GM12872 (cell line): ENCODE data around the gene DCTPP1.

Source experiments
- TF ChIP-seq, protein P1 (sequence below): IDR thresholded peaks from 3 replicates; pipeline ENCODE4 v1.5.1; 2011; ENCODE audit warnings: low read depth, mild to moderate bottlenecking, low read length, moderate library complexity; ENCODE audit not compliant: insufficient read depth

Gene DCTPP1

DNA sequence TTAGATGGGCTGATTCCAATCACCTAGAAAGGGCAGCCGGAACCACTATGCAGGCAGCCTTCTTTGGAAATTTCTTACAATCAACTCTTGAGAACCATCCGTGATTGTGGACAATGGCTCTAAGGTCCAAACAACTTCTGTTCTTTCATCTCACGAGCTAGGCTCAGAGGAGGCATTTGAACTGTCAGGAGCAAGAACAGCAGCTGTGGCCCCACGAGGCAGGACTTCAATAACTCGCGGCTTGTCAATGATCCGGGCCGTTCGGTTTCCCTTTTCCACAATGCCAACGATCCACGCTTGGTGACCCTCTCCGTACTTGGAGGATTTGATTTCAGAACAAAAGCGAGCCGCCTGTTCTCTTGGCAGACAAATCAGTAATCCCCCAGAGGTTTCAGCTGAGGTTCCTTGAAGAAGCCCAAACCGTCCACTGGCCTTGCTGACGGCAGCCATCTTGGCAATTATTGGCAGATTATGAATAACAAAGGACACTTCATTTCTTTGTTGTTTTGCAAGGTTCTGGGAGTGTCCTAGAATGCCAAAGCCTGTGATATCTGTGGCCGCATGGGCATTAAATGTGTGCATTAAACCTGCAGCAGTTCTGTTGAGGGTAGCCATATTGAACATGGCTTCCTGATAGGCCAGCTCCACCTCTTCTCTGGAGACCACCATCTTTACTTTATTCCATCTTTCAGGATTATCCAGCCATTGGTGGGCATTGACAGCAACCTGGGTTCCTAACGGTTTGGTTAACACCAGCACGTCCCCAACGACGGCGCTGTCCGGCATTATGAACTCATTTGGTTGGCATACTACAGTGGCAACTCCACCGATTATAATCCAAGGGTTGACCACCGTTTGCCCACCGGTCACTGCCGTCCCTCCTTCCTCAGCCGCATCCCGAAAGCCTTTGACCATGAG lies 14.7 kb upstream of the DCTPP1 start:
- TF ChIP-seq, protein P1, sequence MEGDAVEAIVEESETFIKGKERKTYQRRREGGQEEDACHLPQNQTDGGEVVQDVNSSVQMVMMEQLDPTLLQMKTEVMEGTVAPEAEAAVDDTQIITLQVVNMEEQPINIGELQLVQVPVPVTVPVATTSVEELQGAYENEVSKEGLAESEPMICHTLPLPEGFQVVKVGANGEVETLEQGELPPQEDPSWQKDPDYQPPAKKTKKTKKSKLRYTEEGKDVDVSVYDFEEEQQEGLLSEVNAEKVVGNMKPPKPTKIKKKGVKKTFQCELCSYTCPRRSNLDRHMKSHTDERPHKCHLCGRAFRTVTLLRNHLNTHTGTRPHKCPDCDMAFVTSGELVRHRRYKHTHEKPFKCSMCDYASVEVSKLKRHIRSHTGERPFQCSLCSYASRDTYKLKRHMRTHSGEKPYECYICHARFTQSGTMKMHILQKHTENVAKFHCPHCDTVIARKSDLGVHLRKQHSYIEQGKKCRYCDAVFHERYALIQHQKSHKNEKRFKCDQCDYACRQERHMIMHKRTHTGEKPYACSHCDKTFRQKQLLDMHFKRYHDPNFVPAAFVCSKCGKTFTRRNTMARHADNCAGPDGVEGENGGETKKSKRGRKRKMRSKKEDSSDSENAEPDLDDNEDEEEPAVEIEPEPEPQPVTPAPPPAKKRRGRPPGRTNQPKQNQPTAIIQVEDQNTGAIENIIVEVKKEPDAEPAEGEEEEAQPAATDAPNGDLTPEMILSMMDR = no peak

DNA sequence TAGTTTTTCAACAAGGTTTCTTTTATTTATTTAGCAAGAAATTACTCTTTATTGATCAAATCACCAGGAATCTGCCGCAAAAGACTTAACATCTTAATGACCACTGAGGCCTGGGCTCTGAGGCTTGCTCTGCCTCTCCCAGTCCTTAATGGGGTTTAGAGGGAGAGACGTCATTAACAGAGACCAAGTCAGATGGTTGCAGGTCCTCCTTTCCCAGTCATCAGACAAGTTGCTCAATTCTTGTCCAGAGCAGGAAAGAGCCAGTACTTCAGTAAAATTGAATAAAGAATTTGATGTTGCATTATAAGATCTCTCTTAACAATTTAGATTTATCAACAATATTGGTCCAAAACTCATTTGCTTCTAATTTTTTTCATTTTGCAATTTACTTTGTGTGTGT lies 13.8 kb upstream of the DCTPP1 start:
- TF ChIP-seq, protein P1 = no peak

DNA sequence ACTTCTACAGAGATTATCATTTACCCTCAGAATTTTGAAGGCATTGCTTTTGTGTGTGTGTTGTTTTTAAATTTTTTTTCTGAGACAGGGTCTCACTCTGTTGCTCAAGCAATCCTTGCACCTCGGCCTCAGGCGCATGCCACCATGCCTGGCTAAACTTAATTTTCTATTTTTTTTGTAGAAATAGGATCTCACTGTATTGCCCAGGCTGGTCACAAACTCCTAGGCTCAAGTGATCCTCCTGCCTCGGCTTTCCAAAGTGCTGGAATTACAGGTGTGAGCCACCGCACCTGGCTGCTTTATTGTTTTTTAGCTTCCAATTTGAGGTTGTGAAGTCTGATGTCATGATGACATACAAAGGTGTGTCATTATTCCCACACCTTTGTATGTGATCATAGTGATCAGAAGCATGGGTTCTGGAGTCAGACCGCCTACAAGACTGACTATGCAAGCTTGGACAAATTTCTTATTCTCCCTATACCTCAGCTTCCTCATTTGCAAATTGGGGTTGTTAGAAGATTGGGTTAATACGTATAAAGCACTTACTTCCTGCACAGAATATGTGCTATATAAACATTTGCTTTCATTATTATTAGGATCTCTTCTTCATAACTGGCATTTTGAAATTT lies 10.0 kb upstream of the DCTPP1 start:
- TF ChIP-seq, protein P1 = no peak

DNA sequence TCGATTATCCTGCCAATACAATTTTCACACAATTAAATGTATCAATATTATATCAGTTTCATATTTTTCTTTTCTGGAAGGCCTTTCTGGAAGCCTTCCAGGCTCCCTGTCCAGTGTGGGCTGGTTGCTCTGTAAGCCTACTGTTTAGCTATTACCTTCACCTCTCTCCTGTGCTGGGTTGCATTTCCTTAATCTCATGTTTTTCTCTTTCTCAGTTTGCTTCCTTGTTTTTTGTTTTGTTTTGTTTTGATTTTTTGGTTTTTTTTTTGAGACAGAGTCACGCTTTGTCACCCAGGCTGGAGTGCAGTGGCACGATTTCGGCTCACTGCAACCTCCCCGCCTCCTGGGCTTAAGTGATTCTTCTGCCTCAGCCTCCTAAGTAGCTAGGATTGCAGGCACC lies 9.0 kb upstream of the DCTPP1 start:
- TF ChIP-seq, protein P1 = no peak

DNA sequence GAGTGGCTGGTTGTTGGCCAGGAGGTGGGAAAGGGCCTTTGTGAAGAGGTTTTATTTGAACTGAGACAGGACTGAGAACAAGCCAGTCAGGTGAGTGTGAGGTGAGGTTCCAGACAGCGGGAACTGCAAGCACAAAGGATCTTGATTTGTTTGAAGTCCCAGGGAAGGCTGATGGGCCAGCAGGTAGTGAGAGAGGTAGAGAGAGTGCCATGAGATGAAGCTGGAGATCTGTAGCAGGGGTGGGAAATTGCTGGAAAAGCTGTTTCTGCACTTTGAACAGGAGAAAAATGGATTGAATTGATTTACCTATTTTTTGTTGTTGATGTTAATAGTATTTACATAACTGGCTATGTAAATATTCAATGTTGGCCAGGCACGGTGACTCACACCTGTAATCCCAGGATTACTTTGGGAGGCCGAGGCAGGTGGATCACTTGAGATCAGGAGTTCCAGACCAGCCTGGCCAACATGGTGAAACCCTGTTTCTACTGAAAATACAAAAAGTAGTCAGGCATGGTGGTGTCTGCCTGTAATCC lies 7.7 kb upstream of the DCTPP1 start:
- TF ChIP-seq, protein P1 = no peak

DNA sequence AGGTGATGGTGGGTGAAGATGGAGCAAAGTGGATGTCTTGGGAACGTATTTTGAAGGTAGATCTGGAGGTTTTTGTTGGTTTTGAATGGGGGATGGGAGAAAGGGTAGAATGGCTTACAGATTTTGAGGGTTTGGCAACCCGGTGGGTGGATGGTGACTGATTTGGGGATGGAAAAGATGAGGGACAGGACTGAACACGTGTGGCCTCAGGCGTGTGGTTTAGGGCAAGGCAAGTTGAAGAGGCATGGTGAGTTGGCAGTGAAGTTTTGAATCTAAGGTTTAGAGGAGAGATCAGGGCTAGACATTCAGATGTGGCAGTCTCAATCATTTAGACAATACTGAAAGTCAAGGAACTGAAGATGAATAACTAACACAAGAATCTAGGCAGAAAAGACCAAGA lies 5.0 kb upstream of the DCTPP1 start:
- TF ChIP-seq, protein P1 = no peak

DNA sequence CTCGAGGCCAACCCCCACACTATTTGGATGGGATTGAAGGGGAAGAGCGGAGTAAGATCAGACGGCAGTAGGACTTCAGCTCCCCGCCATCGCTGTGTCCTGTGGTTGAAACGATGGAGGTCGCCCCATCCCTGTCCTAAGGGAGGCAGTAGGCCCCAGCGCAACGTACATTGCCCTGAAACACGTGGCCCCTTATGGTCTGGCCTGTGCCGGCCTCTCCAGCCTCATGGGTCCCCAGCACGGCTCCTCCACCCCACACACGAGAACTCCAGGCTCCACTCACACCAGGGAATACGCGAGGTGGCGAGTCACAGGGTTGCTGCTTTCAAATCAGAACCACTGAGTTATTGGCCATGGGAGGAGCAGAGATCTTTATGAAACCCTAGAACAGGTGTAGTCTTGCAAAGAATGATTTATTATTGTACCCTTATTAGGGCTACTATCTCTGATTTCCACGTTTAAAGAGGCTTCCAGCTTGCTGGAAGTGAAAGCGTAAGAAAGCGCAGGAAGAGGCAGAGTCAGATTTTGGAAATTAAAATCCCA lies 669 bp upstream of the DCTPP1 start:
- TF ChIP-seq, protein P1 = no peak; the same call in 2 of the 3 replicates
